K562 (cell line): ENCODE data around the gene CUL9. TPM values are rescaled to one million over a fixed set of nuclear protein-coding genes. Genes with fewer than 3 reads are reported as not detected.

Experiments
- ATAC-seq: fragments of 200-7000 bp; cut with Tn5 transposase; 3 replicates; pipeline ENCODE4 v1.9.1; 2020; ENCODE audit warnings: moderate library complexity
- BruUV-seq: library from RNA; stranded (reverse); fragments of 400-500 nt; replicated peaks from 2 replicates; lab custom pipeline; 2021; lab: Mats Ljungman, UMichigan
- CTCF ChIA-PET: fragments of 300-600 bp; formaldehyde crosslinking; extraction: SDS; loops from one replicate; lab custom pipeline; 2021; ENCODE audit warnings: low intra/inter-chr PET ratio; lab: Yijun Ruan, JAX
- POLR2A ChIA-PET: fragments of 300-600, 350-650 bp; sonication (Branson Sonifier 250); formaldehyde crosslinking; extraction: SDS; loops from one replicate; lab custom pipeline; 2021; ENCODE audit warnings: antibody characterized with exemption, inconsistent platforms; lab: Yijun Ruan, JAX
- DNase-seq, 4 experiments: peaks; one replicate each; pipeline versions ENCODE4 v3.0.0 to v3.0.0-alpha.2; 2011 to 2018; ENCODE audit warnings: low spot score in 3 of 4, mixed read lengths in 3 of 4; ENCODE audit errors: extremely low read depth in 1 of 4
- FAIRE-seq: peaks from 2 replicates; lab custom pipeline; 2011; peaks lifted over from hg19 to GRCh38; lab: Jason Lieb, UNC
- H2AFZ ChIP-seq: 2 replicates; pipeline ENCODE4 v1.6.0; 2011; ENCODE audit warnings: low read depth, low read length, control low read depth, inconsistent platforms
- H3K27ac ChIP-seq: fragments of 200-600 bp; 3 replicates; pipeline ENCODE4 v1.8.0; 2011; ENCODE audit warnings: low read depth, mild to moderate bottlenecking, control low read depth, inconsistent platforms, low read length, moderate library complexity, mixed read lengths; ENCODE audit errors: extremely low read depth
- H3K27me3 ChIP-seq, 2 experiments: fragments of 300-600 bp in 1 of 2; 2 replicates in 1 of 2; 3 replicates in 1 of 2; pipeline versions ENCODE4 v1.6.0 to v1.8.0; 2011; ENCODE audit warnings: inconsistent platforms in 2 of 2, low read length in 2 of 2, mild to moderate bottlenecking in 1 of 2, mixed read lengths in 1 of 2, moderate library complexity in 1 of 2; ENCODE audit not compliant: control insufficient read depth in 2 of 2, insufficient read depth in 2 of 2
- H3K36me3 ChIP-seq: fragments of 300-600 bp; 3 replicates; pipeline ENCODE4 v1.8.0; 2011; ENCODE audit warnings: mild to moderate bottlenecking, low read length, inconsistent platforms; ENCODE audit not compliant: control insufficient read depth, insufficient read depth
- H3K4me1 ChIP-seq, 2 experiments: fragments of 200-600 bp in 1 of 2; replicated peaks in 1 of 2; 2 replicates in 1 of 2; 3 replicates in 1 of 2; pipeline versions ENCODE4 v1.5.1 to v1.8.0; 2011; ENCODE audit warnings: inconsistent platforms in 2 of 2, low read length in 2 of 2, mild to moderate bottlenecking in 1 of 2, mixed read lengths in 1 of 2, moderate library complexity in 1 of 2; ENCODE audit not compliant: control insufficient read depth in 2 of 2, insufficient read depth in 2 of 2
- H3K4me2 ChIP-seq: 2 replicates; pipeline ENCODE4 v1.6.1; 2011; ENCODE audit warnings: low read length, control low read depth, inconsistent platforms, mixed read lengths; ENCODE audit not compliant: insufficient read depth
- H3K4me3 ChIP-seq: fragments of 200-600 bp; sonication (generic), shearing (Covaris generic); 2 replicates; pipeline ENCODE4 v1.5.1; 2016; ENCODE audit warnings: control low read depth, inconsistent platforms
- H3K79me2 ChIP-seq: fragments of 200-600 bp; 3 replicates; pipeline ENCODE4 v1.8.0; 2011; ENCODE audit warnings: low read length, inconsistent platforms; ENCODE audit not compliant: control insufficient read depth, insufficient read depth
- H3K9ac ChIP-seq, 2 experiments: 2 replicates each; pipeline versions ENCODE4 v1.6.0 to v1.6.1; 2011; ENCODE audit warnings: low read depth in 2 of 2, low read length in 2 of 2, control low read depth in 1 of 2, inconsistent platforms in 1 of 2, mild to moderate bottlenecking in 1 of 2, mixed read lengths in 1 of 2; ENCODE audit not compliant: insufficient read depth in 1 of 2
- H3K9me1 ChIP-seq: one replicate; pipeline ENCODE4 v1.6.0; 2011; ENCODE audit warnings: inconsistent platforms, mild to moderate bottlenecking, low read length, moderate library complexity; ENCODE audit not compliant: control insufficient read depth, insufficient read depth
- H3K9me3 ChIP-seq: replicated peaks from 2 replicates; pipeline ENCODE4 v1.5.1; 2011; ENCODE audit warnings: low read depth, low read length, inconsistent platforms; ENCODE audit not compliant: control insufficient read depth, insufficient read depth
- H4K20me1 ChIP-seq: replicated peaks from 2 replicates; pipeline ENCODE4 v1.6.1; 2011; ENCODE audit warnings: low read length, inconsistent platforms, mixed read lengths; ENCODE audit not compliant: control insufficient read depth, insufficient read depth
- DIDO1 ChIP-seq: fragments of 450-650 bp; IDR thresholded peaks from 2 replicates; pipeline ENCODE4 v1.6.1; 2016; ENCODE audit warnings: low read depth, missing biosample characterization, missing genetic modification characterization
- DMBX1 ChIP-seq: fragments of 250-450 bp; sonication (Bioruptor Pico); IDR thresholded peaks from 2 replicates; pipeline ENCODE4 v1.8.0; 2022; ENCODE audit warnings: inconsistent platforms, mild to moderate bottlenecking, moderate library complexity, borderline replicate concordance
- FOXA1 ChIP-seq: fragments of 450-650 bp; IDR thresholded peaks from 2 replicates; pipeline ENCODE4 v1.6.1; 2016; ENCODE audit warnings: mild to moderate bottlenecking, borderline replicate concordance
- HDAC1 ChIP-seq, 2 experiments: fragments of 450-650 bp; IDR thresholded peaks; 2 replicates each; pipeline ENCODE4 v1.6.1; 2016 to 2017; ENCODE audit warnings: inconsistent platforms in 1 of 2, mild to moderate bottlenecking in 1 of 2, moderate library complexity in 1 of 2
- HOXB6 ChIP-seq: fragments of 250-450 bp; sonication (Bioruptor Pico); IDR thresholded peaks from 2 replicates; pipeline ENCODE4 v1.5.1; 2022; ENCODE audit warnings: mild to moderate bottlenecking, borderline replicate concordance
- KLF10 ChIP-seq: fragments of 250-450 bp; sonication (Bioruptor Pico); IDR thresholded peaks from 2 replicates; pipeline ENCODE4 v1.6.1; 2021; ENCODE audit warnings: matching md5 sums
- POU5F1 ChIP-seq: fragments of 150-350 bp; IDR thresholded peaks from 2 replicates; pipeline ENCODE4 v1.6.1; 2014; ENCODE audit warnings: borderline replicate concordance, low read length, low read depth, mild to moderate bottlenecking; ENCODE audit not compliant: partially characterized antibody
- RBM14 ChIP-seq: fragments of 200-400 bp; formaldehyde crosslinking; IDR thresholded peaks from 2 replicates; pipeline ENCODE4 v1.6.1; 2018; ENCODE audit warnings: low read depth, mild to moderate bottlenecking, low read length, moderate library complexity, borderline replicate concordance; ENCODE audit not compliant: insufficient read depth
- ZNF140 ChIP-seq: fragments of 250-450 bp; sonication (Bioruptor Pico); IDR thresholded peaks from 2 replicates; pipeline ENCODE4 v1.8.0; 2021; ENCODE audit warnings: moderate library complexity, mild to moderate bottlenecking, inconsistent platforms
- ZNF561 ChIP-seq: fragments of 450-650 bp; formaldehyde crosslinking; conservative IDR thresholded peaks from 2 replicates; pipeline ENCODE4 v1.4.0; 2020; ENCODE audit warnings: mild to moderate bottlenecking, moderate library complexity
- ZNF695 ChIP-seq: fragments of 450-650 bp; formaldehyde crosslinking; IDR thresholded peaks from 2 replicates; pipeline ENCODE4 v1.4.0; 2020; ENCODE audit warnings: mild to moderate bottlenecking, moderate library complexity
- ZNF717 ChIP-seq: fragments of 250-450 bp; sonication (Bioruptor Pico); IDR thresholded peaks from 2 replicates; pipeline ENCODE4 v1.5.0; 2021
- ZZZ3 ChIP-seq: fragments of 450-650 bp; IDR thresholded peaks from 2 replicates; pipeline ENCODE4 v1.6.1; 2016; ENCODE audit warnings: antibody characterized with exemption, mild to moderate bottlenecking, moderate library complexity
- WGBS: fragments of 100-300 bp; shearing (Covaris generic); methylation state at CpG from one replicate; pipeline ENCODE4 v1.1.6; 2016; ENCODE audit warnings: low coverage, mixed read lengths; ENCODE audit not compliant: insufficient coverage; ENCODE audit errors: missing lambda C conversion rate; 5-methylcytosine and 5-hydroxymethylcytosine counted together
- in situ Hi-C: fragments of 300-500 bp; cut with MboI; formaldehyde crosslinking; loops from 4 replicates; pipeline ENCODE4 v1.15.0; 2018; ENCODE audit warnings: inconsistent platforms, mixed read lengths
- intact Hi-C: fragments of 100-400 bp; cut with micrococcal nuclease; formaldehyde crosslinking; loops from 2 replicates; pipeline ENCODE4 v1.14.2; 2022
- polyA plus RNA-seq, 8 experiments: library from polyadenylated mRNA; depleted of rRNA in 4 of 8; stranded (reverse) in 5 of 8; unstranded in 3 of 8; fragments of >200 nt; fragmentation: Nextera tagmentation in 2 of 8; fragmentation: Illumina TruSeq in 1 of 8; extraction: Ambion mirVana in 2 of 8; extraction: Trizol in 1 of 8; gene quantifications; 2 replicates each; pipeline versions ENCODE4 v1.2.1 to v1.2.3, GENCODE V29; 2011 to 2014; ENCODE audit warnings: inconsistent platforms in 1 of 8, missing spikeins in 1 of 8
- total RNA-seq, 7 experiments: library from RNA; depleted of rRNA in 6 of 7; stranded (reverse); fragments of >200 nt in 6 of 7; fragmentation: Illumina TruSeq in 2 of 7; extraction: Trizol in 2 of 7; gene quantifications; 2 replicates each; pipeline versions ENCODE4 v1.2.1 to v1.2.3, GENCODE V29; 2011 to 2021; ENCODE audit warnings: low replicate concordance in 1 of 7
- TF ChIP-seq, protein P1 (sequence below): fragments of 450-650 bp; conservative IDR thresholded peaks from 2 replicates; pipeline ENCODE4 v1.6.1; 2016; ENCODE audit warnings: missing genetic modification characterization, low read depth, mild to moderate bottlenecking, missing compliant biosample characterization, moderate library complexity
- TF ChIP-seq, protein P2 (sequence below): sonication (generic); formaldehyde crosslinking; IDR thresholded peaks from 2 replicates; pipeline ENCODE4 v1.5.0; 2020; ENCODE audit warnings: missing genetic modification reagents

Gene CUL9
- total and polyA plus RNA-seq, 9 of the 15 experiments (the other 6 are each of a cell fraction or from before 2014, with no cell fraction given), result 0.50 to 20.7 (median 6.6) TPM

DNA sequence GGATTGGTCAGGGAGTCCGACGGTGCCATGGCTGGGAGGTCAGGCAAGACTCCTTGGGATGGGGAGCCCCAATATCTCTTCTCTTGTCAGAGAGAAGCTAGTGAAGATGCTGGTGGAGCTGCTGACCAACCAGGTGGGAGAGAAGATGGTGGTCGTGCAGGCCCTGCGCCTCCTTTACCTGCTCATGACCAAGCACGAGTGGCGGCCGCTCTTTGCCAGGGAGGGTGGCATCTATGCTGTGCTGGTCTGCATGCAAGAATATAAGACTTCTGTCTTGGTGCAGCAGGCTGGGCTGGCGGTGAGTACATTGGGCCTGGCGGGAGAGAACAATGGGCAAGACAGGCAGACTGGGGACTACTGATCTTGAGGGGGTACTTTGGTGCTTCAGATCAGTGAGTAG, 10.9 kb downstream of the CUL9 start:
- no peak overlapping the region for H2AFZ ChIP-seq
- in situ Hi-C loops (no loop called here), intact Hi-C loops (no loop called here)
- peaks cover 3% of the 10 kb centered on the region; the same call in 1 of the 3 replicates for H3K79me2 ChIP-seq
- H3K36me3 ChIP-seq, result peaks cover 14% of the 10 kb centered on the region
- no peaks in the 10 kb centered on the region for H3K9me3 ChIP-seq
- TF ChIP-seq FOXA1, result no peak
- ChIA-PET CTCF (no interaction called here), POLR2A (interaction anchor here (1.0 kb wide), 2 partner anchors 13 to 28 kb away, joined by 3 to 5 read pairs; no protein-coding TSS in a partner anchor)
- no peak overlapping the region for H3K4me3 ChIP-seq
- BruUV-seq, result no TSS peak
- 87% methylated on average over 9 of the region's 9 CpGs for WGBS
- peak overlapping the region in 1 of 2 experiments; percentile 14; a peak in 1 of 4 replicates for H3K9ac ChIP-seq
- ATAC-seq (no peak), DNase-seq (no peak), FAIRE-seq (no peak)
- peaks cover 0 to 13% of the 10 kb centered on the region in 2 experiments; a peak in 4 of 5 replicates for H3K4me1 ChIP-seq
- H4K20me1 ChIP-seq, result no peaks in the 10 kb centered on the region
- H3K9me1 ChIP-seq, result no peaks in the 10 kb centered on the region
- no peak overlapping the region for H3K27ac ChIP-seq
- no peaks in the 10 kb centered on the region for H3K27me3 ChIP-seq
- no peak overlapping the region for H3K4me2 ChIP-seq

DNA sequence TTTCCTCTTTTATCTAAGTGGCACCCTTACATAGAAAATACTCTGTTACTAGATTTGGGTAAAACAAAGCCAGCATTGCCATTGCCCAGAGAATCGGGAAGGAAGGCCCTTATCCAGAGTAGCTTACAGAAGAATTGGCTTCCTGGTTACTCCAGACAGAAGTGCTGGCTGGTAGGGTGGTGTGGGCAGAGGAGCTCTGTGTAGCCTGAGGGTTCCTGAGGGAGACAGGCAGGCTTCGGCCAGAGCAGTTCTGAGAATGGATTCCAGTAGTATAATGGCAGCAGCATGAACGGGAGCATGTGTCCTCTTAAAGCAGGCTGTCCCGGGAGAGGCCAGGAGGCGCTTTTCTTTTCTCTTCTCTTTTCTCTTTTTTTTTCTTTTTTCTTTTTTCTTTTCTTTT, 11.9 kb downstream of the CUL9 start:
- H3K27ac ChIP-seq, result no peak overlapping the region
- POLR2A ChIA-PET, result interaction anchor here (0.5 to 0.6 kb wide), 2 partner anchors 83 to 323 kb away, joined by 3 read pairs; partner anchors contain the start of genes POLR1C and YIPF3
- no peaks in the 10 kb centered on the region for H3K9me1 ChIP-seq
- no peaks in the 10 kb centered on the region for H4K20me1 ChIP-seq
- DNase-seq, result no peak
- WGBS, result 65% methylated on average over 5 of the region's 5 CpGs
- intact Hi-C loops, result no loop called here
- H3K9me3 ChIP-seq, result no peaks in the 10 kb centered on the region
- H3K36me3 ChIP-seq, result peaks cover 5% of the 10 kb centered on the region; the same call in 2 of the 3 replicates
- in situ Hi-C loops, result no loop called here
- H3K4me3 ChIP-seq, result no peak overlapping the region
- H3K79me2 ChIP-seq, result peaks cover 3% of the 10 kb centered on the region; the same call in 1 of the 3 replicates
- CTCF ChIA-PET, result no interaction called here
- no peak for ATAC-seq
- H3K27me3 ChIP-seq, result no peaks in the 10 kb centered on the region
- FAIRE-seq, result no peak
- no TSS peak for BruUV-seq
- no peak overlapping the region; a peak in 1 of 4 replicates for H3K9ac ChIP-seq
- H3K4me2 ChIP-seq, result no peak overlapping the region
- H2AFZ ChIP-seq, result no peak overlapping the region
- peaks cover 3 to 13% of the 10 kb centered on the region in 2 experiments; a peak in 4 of 5 replicates for H3K4me1 ChIP-seq
- TF ChIP-seq ZNF717 (no peak), ZNF695 (CRISPR knock-in tag) (no peak), ZZZ3 (no peak), HDAC1 (IDR thresholded peaks at IDR 0.05) (no peak), KLF10 (CRISPR knock-in tag) (no peak), HOXB6 (no peak), ZNF140 (CRISPR knock-in tag) (no peak), DIDO1 (no peak), POU5F1 (no peak), DMBX1 (CRISPR knock-in tag) (no peak), ZNF561 (CRISPR knock-in tag) (no peak), RBM14 (no peak)
- TF ChIP-seq, protein P1, sequence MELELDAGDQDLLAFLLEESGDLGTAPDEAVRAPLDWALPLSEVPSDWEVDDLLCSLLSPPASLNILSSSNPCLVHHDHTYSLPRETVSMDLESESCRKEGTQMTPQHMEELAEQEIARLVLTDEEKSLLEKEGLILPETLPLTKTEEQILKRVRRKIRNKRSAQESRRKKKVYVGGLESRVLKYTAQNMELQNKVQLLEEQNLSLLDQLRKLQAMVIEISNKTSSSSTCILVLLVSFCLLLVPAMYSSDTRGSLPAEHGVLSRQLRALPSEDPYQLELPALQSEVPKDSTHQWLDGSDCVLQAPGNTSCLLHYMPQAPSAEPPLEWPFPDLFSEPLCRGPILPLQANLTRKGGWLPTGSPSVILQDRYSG (tag), result no peak
- TF ChIP-seq, protein P2, sequence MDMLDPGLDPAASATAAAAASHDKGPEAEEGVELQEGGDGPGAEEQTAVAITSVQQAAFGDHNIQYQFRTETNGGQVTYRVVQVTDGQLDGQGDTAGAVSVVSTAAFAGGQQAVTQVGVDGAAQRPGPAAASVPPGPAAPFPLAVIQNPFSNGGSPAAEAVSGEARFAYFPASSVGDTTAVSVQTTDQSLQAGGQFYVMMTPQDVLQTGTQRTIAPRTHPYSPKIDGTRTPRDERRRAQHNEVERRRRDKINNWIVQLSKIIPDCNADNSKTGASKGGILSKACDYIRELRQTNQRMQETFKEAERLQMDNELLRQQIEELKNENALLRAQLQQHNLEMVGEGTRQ (CRISPR knock-in tag), result no peak
